HG02798 (cell line): Measurements from ENCODE around the gene TMEM191B.
"Not testable (repeated sequence)": the region's sequence is repeated elsewhere in the genome, so short reads cannot be mapped to it uniquely, and the experiment has no call there.

Source experiments
- ATAC-seq: cut with Tn5 transposase; IDR thresholded peaks from one replicate; pipeline ENCODE4 v1.9.1; 2021; ENCODE audit warnings: mild to moderate bottlenecking; ENCODE audit not compliant: unreplicated experiment, poor library complexity

The TMEM191B gene

GRCh38 chr22:18527752-18528596, at the start of gene TMEM191B:
Gene TMEM191B (plus strand): TSS chr22:18527802. CDS start chr22:18527981, 179 bp downstream.
- peak; percentile 30 for ATAC-seq

- not testable (repeated sequence) for ATAC-seq
These were observed 31.4 kb upstream of the TMEM191B start for GRCh38 chr22:18496227-18496626.

- not testable (repeated sequence) for ATAC-seq
These were observed 16.3 kb upstream of the TMEM191B start for GRCh38 chr22:18511327-18511726.

DNA sequence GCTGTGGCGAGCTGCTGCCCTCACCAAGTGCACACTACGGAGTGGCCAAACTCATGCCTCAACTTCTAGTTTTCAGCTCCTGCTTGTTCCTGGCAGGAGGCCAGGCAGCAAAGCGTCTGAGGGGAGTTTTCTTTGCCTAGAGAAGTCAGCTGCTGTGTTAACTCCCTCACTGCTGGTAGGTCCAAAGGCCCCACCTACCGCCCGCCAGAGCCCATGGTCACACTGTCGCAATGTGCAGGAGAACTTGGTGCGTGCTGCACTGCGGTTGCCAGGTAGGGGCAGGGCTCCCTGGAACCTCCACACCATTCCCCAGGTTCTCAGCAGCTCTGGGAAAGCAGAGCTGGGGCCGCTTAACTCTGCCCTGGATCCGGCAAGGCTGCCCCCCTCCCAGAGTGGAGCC, 15.2 kb upstream of the TMEM191B start:
- not testable (repeated sequence) for ATAC-seq

DNA sequence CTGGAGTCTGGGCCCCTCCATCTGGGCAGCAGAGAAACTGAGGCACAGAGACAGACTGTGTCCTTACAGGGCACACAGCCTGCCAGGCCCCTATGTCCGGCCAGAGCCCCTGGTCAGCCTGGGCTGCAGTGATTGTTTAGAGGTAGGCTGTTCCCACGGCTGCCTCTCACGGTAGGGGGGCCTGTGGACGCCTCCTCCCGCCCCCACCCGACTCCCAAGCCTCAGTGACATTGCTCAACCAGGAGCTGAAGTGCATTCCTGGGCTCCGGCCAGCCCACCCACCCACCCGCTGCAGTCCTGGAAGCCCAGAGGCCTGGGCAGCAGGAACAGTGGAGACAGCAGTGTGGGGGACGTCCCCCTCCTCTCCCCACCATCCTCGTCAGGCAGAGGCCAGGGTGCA, 14.1 kb upstream of the TMEM191B start:
- not testable (repeated sequence) for ATAC-seq

GRCh38 chr22:18518061-18518460, 9.5 kb upstream of the TMEM191B start, which contains the start of gene GGTLC3:
Gene GGTLC3 (minus strand): TSS chr22:18518161. CDS start chr22:18517897, 264 bp downstream.
- ATAC-seq: not testable (repeated sequence)

- not testable (repeated sequence) for ATAC-seq
These were observed 4.8 kb upstream of the TMEM191B start for GRCh38 chr22:18522762-18523161.

DNA sequence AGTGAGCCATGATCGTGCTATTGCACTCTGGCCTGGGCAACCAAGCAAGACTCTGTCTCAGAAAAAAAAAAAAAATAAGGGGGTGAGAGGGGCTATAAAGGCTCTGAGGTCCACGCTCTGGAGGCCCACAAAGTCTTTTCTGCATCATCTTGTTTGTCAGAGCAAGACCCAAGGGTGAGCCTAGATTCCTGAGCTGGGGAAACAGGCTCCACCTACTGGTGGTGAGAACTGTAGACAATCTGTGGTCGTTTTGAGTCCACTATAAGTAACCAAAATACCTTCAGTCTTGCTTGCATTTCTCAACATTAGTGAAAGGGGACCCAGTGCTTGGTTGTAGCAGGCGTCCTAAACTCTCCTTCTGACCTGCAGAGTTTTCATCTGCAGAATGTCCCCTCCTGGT, 4.3 kb upstream of the TMEM191B start:
- ATAC-seq: not testable (repeated sequence)

DNA sequence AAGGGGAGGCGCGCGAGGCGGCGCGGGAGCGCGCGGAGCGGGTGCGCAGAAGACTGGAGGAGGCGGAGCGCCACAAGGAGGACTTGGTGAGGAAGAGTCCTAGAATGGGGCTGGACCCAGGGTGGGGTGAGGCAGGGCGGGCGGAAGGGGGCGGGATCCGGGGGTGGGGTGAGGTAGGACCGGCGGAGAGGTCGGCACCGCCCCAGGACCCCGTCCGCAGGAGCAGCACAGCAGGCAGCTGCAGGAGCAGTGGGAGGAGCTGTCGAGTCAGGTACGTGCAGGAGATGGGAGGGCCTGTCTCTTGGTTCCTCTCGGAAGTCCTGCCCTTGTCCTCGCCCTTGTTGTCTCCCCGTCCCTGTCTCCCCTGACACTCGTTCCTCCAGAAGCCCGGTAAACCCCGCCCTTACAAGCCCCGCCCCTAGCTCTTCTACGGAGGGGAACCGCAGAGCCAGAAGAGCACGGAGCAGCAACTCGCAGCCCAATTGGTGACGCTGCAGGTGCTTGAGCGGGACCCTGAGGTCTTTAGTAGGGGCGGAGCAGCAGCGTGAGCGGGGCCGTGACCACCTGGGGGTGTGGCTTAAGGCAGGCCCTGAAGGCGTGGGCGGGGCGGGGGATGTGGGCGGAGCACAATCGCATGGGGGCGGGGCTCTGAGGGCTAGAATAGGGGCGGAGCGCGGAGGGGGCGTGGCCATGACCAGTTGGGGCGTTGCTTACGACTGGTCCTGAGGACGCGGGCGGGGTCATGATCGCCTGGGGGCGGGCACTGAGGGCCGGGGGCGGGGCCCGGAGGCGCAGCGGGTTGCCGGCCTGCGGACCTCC, 1.2 kb downstream of the TMEM191B start:
- ATAC-seq: peak; percentile 77

DNA sequence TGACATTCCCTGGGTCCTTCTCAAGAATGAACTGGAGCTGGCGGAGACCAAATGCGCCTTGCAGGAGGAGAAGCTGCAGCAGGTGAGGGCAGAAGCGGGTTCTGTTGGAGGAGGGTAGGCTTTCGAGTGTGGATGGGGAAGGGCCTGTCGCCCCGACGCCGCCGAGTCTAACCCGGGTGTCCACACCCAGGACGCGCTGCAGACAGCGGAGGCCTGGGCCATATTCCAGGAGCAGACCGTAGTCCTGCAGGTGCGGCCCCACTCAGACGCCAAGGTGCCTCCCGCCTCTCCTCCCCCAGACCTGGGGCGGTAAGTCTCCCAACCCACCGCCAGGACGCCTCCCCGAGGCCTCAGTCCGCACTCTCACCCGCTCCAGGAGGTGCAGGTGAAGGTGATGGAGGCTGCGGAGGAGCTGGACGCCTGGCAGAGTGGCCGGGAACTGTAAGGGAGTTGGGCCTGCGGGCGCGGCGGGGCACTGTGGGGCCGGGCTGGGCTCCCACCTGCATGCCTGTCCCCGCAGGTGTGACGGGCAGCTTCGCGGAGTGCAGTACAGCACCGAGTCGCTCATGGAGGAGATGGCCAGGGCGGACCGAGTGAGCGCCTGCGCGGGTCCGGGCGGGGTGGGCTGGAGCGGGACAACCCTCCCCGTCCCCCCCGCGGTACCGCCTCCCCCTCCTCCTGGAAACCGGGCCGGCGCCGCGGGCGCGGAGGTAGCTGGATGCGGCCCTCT, 2.0 kb downstream of the TMEM191B start:
- peak; percentile 4 for ATAC-seq

- not testable (repeated sequence) for ATAC-seq
These were observed 6.0 kb downstream of the TMEM191B start for GRCh38 chr22:18533633-18534032.

DNA sequence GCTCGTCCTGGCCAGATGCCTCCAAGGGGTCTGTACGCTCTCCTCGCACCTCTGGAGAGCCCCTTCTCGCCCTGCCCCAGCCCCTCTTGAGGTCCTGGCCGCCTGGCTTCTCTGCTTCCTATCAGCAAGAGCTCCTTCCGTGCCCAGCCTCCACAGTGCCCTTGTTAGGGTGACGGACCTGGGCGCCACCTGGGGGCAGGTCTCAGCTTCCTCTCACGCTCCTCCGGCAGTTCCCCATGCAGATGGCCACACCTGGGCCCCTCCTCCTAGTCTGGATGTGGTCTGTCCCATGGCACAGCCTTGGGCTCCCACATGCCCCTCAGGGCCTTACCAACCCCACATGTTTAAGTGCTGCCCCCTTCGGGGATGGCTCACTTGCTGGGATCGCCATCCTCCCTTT, 6.7 kb downstream of the TMEM191B start:
- ATAC-seq: not testable (repeated sequence)

DNA sequence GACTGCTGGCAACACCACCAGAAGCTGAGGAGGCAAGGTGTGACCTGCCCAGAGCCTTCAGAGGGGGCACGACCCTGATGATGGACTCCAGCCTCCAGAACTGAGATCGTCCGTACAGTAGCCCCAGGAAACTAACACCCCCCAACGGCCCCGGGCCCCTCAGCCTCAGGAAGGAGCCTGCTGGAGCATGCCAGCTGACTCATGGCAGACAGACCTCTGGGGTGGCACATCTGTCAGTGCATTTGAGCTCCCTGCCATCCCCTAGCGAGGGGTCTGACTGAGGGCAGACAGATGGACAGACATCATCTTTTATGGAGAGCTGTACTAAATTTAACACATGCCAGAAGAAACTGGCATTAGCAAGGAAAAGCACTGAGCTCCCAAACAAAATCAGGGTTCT, 12.4 kb downstream of the TMEM191B start:
- not testable (repeated sequence) for ATAC-seq

GRCh38 chr22:18543400-18543799, 15.8 kb downstream of the TMEM191B start:
- ATAC-seq: not testable (repeated sequence)

DNA sequence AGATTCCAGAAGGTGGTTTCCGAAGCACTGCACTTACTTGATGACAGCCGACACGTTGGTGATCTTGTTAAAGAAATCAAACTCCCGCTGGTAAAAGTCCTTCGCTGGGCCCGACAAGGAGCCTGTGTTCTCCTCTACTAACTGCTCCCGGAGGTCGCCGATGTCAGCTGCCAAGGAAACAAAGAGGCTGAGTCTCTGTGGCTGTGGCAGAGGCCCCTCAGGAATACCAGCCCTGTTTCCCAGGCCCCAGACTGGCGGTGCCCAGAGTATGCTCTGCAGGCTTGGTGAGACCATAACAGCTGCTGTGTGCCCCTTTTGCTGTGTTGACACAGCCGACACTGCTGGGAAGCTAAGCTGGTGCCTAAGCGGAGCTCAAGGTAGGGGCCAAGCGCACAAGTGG, 17.0 kb downstream of the TMEM191B start:
- not testable (repeated sequence) for ATAC-seq

DNA sequence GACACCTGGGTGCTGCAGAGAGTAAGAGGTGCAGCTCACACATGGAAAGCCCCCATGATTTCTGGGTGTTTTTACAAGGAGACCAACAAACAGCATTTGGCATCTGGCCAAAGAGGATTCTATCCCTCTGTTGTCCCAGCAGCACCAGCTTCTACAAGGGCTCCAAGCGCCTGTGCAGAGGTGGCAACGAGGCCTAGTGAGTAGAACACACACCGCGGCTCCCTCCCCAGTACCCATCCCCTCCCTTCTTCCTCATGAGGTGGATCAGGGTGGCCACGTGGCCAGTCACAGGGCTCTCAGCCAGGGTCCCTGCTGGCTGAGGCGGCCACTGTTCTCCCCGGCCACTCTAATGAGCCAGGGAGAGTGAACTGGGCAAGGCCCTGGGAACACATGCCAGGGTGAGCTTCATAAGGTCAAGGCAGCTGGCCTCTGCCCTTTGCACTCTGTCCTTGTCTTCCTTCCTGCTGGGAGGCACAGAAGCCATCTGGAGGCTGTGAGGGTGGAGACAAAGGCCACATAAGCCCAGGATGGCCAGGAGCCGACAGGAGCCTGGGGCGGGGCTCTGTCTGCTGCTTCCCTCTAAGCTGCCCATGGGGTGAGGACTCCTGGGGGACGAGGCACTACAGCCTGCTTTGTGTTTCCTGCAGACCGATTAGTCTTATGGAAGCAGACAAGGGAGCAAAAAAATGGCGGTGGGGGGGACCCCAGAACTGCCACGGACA, 22.0 kb downstream of the TMEM191B start:
- ATAC-seq: not testable (repeated sequence)

DNA sequence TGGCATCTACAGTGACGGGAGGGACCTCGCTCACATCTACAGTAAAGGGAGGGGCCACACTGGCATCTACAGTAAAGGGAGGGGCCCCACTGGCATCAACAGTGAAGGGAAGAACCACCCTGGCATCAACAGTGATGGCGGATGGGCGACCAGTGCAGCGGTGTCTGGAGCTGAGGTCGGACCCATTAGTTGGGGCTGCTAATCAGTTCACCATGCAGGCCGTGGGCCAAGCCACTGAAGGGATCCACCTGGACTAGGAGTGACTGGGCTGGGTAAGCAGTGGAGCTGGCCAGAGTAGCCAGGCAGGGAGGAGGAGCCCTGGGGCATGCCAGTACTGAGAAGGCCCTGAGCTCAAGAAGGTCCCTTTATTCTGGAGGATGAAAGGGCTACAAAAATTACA, 23.4 kb downstream of the TMEM191B start:
- not testable (repeated sequence) for ATAC-seq

DNA sequence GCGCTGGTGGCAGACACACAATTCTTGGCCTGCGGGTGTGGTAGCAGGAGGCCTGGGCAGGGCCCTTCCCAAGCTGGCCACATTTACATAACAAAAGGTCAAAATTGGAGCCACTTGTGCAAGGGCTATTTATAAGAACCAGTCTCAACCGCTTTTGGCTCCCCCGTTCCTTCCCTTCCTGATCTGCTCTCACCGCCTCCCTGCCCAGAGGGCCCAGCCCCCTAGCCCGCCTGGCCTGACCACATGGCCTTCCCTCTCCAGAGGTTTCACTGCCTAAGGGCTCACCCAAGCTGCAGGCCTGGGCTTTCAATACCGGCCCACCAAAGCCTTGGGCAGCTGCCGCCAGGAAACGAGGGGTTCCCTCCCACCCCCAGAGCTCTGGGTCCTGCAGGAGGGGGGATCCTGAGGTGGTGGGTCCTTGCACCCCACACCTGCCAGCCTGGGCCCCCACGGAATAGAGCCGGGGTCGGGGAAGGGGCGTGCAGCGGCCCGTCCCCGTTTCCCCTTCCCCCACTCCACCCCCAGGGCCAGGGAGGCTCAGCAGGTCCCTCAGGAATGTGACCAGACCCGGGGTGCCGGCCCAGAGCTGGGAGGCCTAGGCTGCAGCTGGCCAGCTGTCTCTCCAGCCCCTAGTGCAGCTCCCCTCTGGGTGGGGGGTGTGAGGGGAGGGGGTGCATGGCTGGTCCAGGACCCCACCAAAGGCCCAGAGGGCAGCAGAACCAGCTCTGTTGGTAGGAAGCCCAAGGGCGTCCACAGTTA, 25.4 kb downstream of the TMEM191B start:
- ATAC-seq: not testable (repeated sequence)
